Stimulated activated CD8-positive, alpha-beta memory T cell treated with anti-CD3 and anti-CD28 coated beads, Interleukin-15, amount 100 ng/mL, for 4 hours (primary cell): ENCODE measurements around the gene SLC7A6OS.

ENCODE experiments used
- DNase-seq, 2 donors: peaks; one replicate each; pipeline ENCODE4 v3.0.0-alpha.2; 2020; ENCODE audit warnings: low read depth in 2 of 2

The SLC7A6OS gene

GRCh38 chr16:68279726-68280558 lies 30.8 kb downstream of the SLC7A6OS start:
- no peak for DNase-seq

DNA sequence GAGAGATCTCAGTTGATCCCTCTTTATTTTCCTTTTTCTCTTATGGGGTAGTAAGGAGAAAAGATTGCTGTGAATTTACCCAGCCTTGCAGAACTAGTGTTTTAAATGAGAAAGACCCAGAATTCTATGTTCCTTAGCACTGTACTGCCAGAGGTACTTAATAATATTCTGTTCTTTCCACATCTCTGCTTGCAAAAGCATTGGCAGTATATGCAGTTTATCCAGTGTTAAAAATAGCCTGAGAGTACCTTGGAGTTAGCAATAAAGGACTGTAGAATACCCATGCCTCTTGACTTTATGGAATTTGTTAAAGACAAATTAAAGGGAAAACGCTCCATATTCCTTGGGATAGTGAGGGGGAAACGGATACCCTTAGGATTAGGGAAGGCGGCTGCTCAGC lies 34.5 kb downstream of the SLC7A6OS start:
- DNase-seq: no peak

- no peak for DNase-seq
Observed at GRCh38 chr16:68275611-68276191, 35.0 kb downstream of the SLC7A6OS start.

DNA sequence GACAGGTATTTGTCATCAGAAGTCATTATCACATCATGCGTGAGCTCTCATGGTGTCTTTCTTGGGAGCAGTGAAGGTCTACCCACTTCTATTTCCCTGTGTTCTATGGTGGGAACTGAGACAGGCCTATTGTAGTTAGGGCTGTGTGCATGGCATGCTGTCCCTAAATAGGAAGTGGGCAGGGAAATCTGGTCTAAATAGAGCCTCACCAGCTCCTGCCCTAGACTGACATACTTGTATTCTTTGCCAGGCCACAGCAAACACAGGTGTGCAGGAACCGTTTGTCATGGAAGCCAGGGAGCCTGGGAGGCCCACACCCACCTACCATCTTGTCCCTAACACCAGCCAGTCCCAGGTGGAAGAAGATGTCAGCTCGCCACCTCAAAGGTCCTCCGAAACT lies 36.3 kb downstream of the SLC7A6OS start:
- DNase-seq: no peak

DNA sequence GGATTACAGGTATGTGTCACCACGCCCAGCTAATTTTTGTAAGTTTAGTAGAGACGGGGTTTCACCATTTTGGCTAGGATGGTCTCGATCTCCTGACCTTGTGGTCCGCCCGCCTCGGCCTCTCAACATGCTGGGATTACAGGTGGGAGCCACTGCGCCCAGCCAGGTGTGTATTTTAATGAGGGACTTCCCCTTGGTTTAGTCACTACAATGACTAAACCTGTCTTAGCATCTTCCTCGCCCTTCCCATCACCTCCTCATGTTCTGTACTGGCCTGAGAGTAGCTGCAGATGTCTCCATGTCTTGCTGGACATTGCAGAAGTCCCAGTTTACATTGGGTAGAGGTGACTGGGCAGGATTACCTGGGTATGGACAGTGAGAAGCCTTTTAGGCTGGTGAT lies 36.9 kb downstream of the SLC7A6OS start:
- no peak for DNase-seq

GRCh38 chr16:68273459-68273858 lies 37.3 kb downstream of the SLC7A6OS start:
- DNase-seq: no peak

DNA sequence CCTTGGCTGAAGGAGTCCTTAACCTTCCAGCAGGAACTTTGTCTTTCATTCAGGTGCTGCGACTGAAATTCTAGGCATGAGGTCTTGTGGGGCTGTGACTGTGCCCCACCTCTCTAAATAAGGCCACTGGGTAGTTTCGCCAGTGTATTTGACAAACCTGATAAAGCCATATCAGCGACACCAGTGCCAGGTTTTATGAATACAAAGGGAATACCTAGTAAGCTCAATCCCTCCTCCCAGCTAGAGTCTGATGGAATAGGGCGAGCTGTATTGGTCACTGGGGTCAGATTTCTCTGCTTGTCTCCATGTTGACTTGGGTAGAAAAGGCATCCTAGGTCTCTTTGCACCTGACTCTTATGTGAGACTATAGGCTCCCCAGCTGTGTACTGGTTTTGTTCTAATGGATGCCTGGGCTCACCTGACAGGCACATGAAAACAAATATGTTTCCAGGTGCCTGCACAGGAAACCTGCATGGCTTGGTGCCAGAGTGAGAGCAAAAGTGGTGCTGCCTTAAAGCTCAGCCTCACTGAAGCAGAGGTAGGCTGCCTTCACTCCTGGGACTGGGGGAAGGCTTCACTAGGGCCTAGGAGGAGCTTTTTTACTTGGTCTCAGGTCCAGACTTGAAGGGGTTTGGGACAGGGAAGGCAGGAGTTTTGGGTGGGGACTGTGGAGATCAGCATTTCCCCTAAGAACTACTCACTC lies 38.1 kb downstream of the SLC7A6OS start:
- no peak for DNase-seq

GRCh38 chr16:68270353-68270752 lies 40.4 kb downstream of the SLC7A6OS start:
- no peak for DNase-seq

DNA sequence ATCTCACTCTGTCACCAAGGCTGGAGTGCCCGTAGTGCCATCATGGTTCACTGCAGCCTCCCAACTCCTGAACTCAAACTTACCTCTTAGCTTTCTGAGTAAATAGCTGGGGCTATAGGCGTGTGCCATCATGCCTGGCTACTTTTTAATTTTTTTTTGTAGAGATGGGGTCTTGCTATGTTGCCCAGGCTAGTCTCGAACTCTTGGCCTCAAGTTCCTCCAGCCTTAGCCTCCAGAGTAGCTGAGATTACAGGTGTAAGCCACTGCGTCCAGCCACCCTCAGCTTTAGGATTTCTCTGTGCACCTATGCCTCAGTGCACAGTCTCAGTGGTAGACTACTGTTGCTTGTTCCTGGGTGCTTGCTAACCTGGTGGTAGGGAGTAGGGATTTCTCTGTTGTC lies 41.0 kb downstream of the SLC7A6OS start:
- no peak for DNase-seq

GRCh38 chr16:68267612-68268405 lies 42.9 kb downstream of the SLC7A6OS start:
- no peak for DNase-seq

DNA sequence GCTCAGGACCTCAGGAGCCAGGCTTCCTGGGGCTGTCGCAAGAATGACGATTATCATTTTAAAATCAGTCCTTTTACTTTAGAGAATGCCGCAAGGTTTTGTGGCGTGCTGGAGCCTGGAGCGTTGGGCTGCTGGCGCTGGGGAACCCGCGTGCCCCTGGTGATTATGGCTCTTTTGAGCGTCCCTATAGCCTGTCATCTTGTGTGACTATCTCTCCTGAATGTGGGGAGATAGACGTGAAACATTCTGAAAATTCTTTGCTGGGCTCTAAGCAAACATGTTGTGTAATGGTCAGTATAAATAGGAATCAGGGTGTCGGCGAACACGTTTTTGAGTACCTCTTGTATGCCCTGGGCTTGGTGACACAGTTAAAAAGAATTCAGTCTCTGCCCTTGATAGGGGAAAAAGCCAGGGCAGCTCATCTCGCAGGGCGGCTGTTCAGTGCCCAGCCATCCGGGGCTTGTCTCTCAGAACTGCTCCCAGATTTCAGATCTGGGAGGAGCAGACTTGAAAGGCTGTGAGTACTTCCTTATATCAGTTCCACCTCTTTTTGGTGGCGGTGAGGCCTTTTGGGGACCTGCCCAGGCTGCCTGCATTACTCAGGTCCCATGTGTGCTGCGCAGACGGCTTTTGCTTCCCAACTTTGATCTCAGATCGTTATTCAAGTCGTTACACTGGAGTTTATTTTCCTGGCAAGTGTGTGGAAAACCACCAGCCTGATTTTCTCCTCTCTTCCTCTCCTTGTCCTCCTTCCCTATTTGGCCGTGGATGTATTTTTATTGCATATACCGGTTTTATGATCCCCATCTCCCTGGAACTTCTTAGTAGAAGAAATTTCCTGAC lies 45.4 kb downstream of the SLC7A6OS start:
- DNase-seq: no peak

- DNase-seq: peak; percentile 63 to 80
Observed at GRCh38 chr16:68264128-68265077, 46.3 kb downstream of the SLC7A6OS start, which contains the start of gene SLC7A6. SLC7A6 (plus strand) TSS chr16:68264526; CDS start chr16:68274727, 10,201 bp downstream.

GRCh38 chr16:68263559-68264127 lies 47.1 kb downstream of the SLC7A6OS start:
- DNase-seq: no peak

- no peak for DNase-seq
Observed at GRCh38 chr16:68259007-68259825, 51.5 kb downstream of the SLC7A6OS start.

DNA sequence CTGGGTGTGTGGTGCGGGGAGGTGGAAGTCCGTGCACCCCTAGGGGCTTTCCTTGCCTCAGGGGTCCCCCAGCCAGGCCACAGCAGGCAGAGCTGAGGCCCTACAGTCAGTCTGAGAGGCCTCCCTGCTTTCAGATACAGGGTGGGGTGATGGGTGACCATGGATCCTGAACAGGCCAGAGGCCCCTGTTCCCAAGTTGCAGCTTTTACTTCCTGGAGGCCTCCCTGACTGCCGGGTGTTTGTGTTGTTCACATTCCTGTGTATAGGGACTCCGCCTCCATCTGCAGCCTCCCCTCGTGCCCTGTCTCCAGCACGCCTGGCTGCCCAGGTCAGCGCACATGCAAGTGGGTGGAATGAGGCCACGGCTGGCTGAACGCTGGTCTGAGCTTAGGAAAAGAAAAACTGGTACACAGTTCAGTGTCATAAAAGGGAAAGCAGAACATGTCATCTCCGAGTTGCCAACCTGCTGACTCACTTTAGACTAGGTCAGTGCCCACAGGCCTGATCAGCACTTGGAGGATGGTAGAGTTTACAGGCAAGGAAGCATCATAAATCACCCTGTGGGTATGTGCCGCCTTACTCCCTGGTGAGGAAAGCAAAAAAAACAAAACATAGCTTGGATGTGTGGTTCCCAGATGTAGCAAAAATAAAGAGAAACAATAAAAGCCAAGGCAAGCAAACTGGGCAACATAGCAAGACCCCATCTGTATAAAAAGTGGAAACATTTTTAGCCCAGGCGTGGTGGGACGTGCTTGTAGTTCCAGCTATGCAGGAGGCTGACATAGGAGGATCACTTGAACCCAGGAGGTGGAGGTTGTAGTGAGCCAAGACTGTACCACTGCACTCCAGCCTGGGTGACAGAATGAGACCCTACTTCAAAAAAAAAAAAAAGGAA lies 52.6 kb downstream of the SLC7A6OS start:
- DNase-seq: no peak

- no peak for DNase-seq
Observed at GRCh38 chr16:68257251-68257905, 53.4 kb downstream of the SLC7A6OS start.

- DNase-seq: no peak
Observed at GRCh38 chr16:68255712-68256111, 55.0 kb downstream of the SLC7A6OS start.
